Esophagus squamous epithelium (tissue), 5 donors: ENCODE measurements around the gene EGFL8. TPM values are rescaled to one million over a fixed set of nuclear protein-coding genes. Genes with fewer than 3 reads are reported as not detected.
A peak's percentile ranks its signal among the peaks of the same experiment; 100 is the strongest.

Experiments used
- DNase-seq: peaks from one replicate; lab custom pipeline; 2025; lab: John Stamatoyannopoulos, UW
- H3K27ac ChIP-seq, 4 donors: fragments of 200-600 bp; sonication (generic); one replicate each; pipeline ENCODE4 v1.5.1; 2016 to 2019; ENCODE audit warnings: mild to moderate bottlenecking in 1 of 4
- H3K27me3 ChIP-seq, 4 donors: fragments of 200-600 bp; sonication (generic); 1 replicate in 3 of 4; 2 replicates in 1 of 4; pipeline versions ENCODE4 v1.5.1 to v1.6.0; 2017 to 2021; ENCODE audit warnings: antibody characterized with exemption in 1 of 4
- H3K36me3 ChIP-seq, 3 donors: fragments of 200-600 bp; sonication (generic); one replicate each; pipeline ENCODE4 v1.5.1; 2016 to 2019
- H3K4me1 ChIP-seq, 3 donors: fragments of 200-600 bp; sonication (generic); one replicate each; pipeline ENCODE4 v1.5.1; 2017 to 2019
- H3K4me3 ChIP-seq, 4 donors: fragments of 200-600 bp; sonication (generic); 1 replicate in 3 of 4; 2 replicates in 1 of 4; pipeline ENCODE4 v1.5.1; 2016 to 2019; ENCODE audit warnings: mild to moderate bottlenecking in 2 of 4, moderate library complexity in 1 of 4
- H3K9me3 ChIP-seq, 3 donors: fragments of 200-600 bp; sonication (generic); one replicate each; pipeline ENCODE4 v1.5.1; 2016 to 2019
- CTCF ChIP-seq, 6 experiments: fragments of 450-650 bp in 4 of 6; fragments of 200-600 bp in 2 of 6; sonication (generic) in 2 of 6; IDR thresholded peaks; one replicate each; pipeline ENCODE4 v1.5.1; 2016 to 2019; ENCODE audit warnings: antibody characterized with exemption in 6 of 6, mild to moderate bottlenecking in 4 of 6, moderate library complexity in 4 of 6
- POLR2A ChIP-seq, 4 donors: fragments of 450-650 bp; IDR thresholded peaks; one replicate each; pipeline ENCODE4 v1.6.1; 2017; ENCODE audit warnings: antibody characterized with exemption in 4 of 4, mild to moderate bottlenecking in 4 of 4, moderate library complexity in 3 of 4
- WGBS, 2 donors: methylation state at CpG; one replicate each; pipeline ENCODE4 v1.1.5; 2018; 5-methylcytosine and 5-hydroxymethylcytosine counted together
- intact Hi-C: fragments of 100-400 bp; cut with DNase I; formaldehyde crosslinking; loops from one replicate; pipeline ENCODE4 v1.15.0; 2022
- total RNA-seq, 4 donors: library from RNA; depleted of rRNA; stranded (reverse); fragments of >200 nt; gene quantifications; one replicate each; pipeline ENCODE4 v1.1.0, GENCODE V29; 2016
- donor health status: DM: yes; HTN: yes; CAD: no.

EGFL8 gene
- total RNA-seq, 4 donors from 2014 or later, result 4.8 to 15.1 (median 8.2) TPM

- 93% methylated on average over 14 of the region's 15 CpGs for WGBS, 2 donors
- H3K36me3 ChIP-seq, result peaks cover 6 to 53% (median 6%) of the 10 kb centered on the region in 3 donors
- no peak for DNase-seq
- no peaks in the 10 kb centered on the region for H3K27me3 ChIP-seq
- H3K4me1 ChIP-seq, result peaks cover 17 to 73% (median 39%) of the 10 kb centered on the region in 3 donors
- H3K27ac ChIP-seq, result peak overlapping the region in 3 of 4 donors; percentile 9 to 99 (median 14)
- no peak overlapping the region for H3K4me3 ChIP-seq
- TF ChIP-seq POLR2A (IDR thresholded peaks at IDR 0.05), result no peak
- TF ChIP-seq CTCF (IDR thresholded peaks at IDR 0.05), result no peak
- no peaks in the 10 kb centered on the region for H3K9me3 ChIP-seq
- intact Hi-C loops, result no loop called here
These were observed 16.8 kb downstream of the EGFL8 start for GRCh38 chr6:32181148-32181702.

- intact Hi-C loops, result no loop called here
- TF ChIP-seq POLR2A (IDR thresholded peaks at IDR 0.05) (no peak), CTCF (IDR thresholded peaks at IDR 0.05) (no peak)
- Histone ChIP-seq H3K36me3 (peaks cover 6 to 61% (median 14%) of the 10 kb centered on the region in 3 donors), H3K4me3 (no peak overlapping the region), H3K27ac (peak overlapping the region; percentile 14 to 99 (median 24)), H3K27me3 (no peaks in the 10 kb centered on the region), H3K4me1 (peaks cover 10 to 73% (median 37%) of the 10 kb centered on the region in 3 donors), H3K9me3 (no peaks in the 10 kb centered on the region)
- 84 to 91% methylated on average over 3 to 7 of the region's 10 CpGs for WGBS, 2 donors
- DNase-seq, result no peak
These were observed 17.6 kb downstream of the EGFL8 start for GRCh38 chr6:32181915-32182529.

- no peak overlapping the region for H3K4me3 ChIP-seq
- intact Hi-C loops, result no loop called here
- peaks cover 12 to 67% (median 19%) of the 10 kb centered on the region in 3 donors for H3K36me3 ChIP-seq
- 73 to 78% methylated on average over 1 to 2 of the region's 10 CpGs for WGBS, 2 donors
- no peaks in the 10 kb centered on the region for H3K27me3 ChIP-seq
- TF ChIP-seq POLR2A (IDR thresholded peaks at IDR 0.05) (no peak), CTCF (IDR thresholded peaks at IDR 0.05) (no peak)
- peaks cover 10 to 74% (median 39%) of the 10 kb centered on the region in 3 donors for H3K4me1 ChIP-seq
- peak overlapping the region; percentile 14 to 99 (median 46) for H3K27ac ChIP-seq
- no peaks in the 10 kb centered on the region for H3K9me3 ChIP-seq
- no peak for DNase-seq
These were observed 18.2 kb downstream of the EGFL8 start for GRCh38 chr6:32182555-32182981.

GRCh38 chr6:32183030-32183429 lies 18.6 kb downstream of the EGFL8 start:
- TF ChIP-seq POLR2A (IDR thresholded peaks at IDR 0.05), result no peak
- no peak for DNase-seq
- intact Hi-C loops, result no loop called here
- WGBS, 2 donors, result 63 to 79% methylated on average over 3 of the region's 3 CpGs
- Histone ChIP-seq H3K27me3 (no peaks in the 10 kb centered on the region), H3K9me3 (no peaks in the 10 kb centered on the region), H3K36me3 (peaks cover 15 to 71% (median 19%) of the 10 kb centered on the region in 3 donors), H3K27ac (peak overlapping the region in 3 of 4 donors; percentile 66 to 99 (median 99)), H3K4me1 (peaks cover 14 to 79% (median 44%) of the 10 kb centered on the region in 3 donors), H3K4me3 (no peak overlapping the region)

- intact Hi-C loops, result no loop called here
- Histone ChIP-seq H3K36me3 (peaks cover 15 to 74% (median 19%) of the 10 kb centered on the region in 3 donors), H3K4me1 (peaks cover 20 to 84% (median 48%) of the 10 kb centered on the region in 3 donors)
These were observed 19.2 kb downstream of the EGFL8 start for GRCh38 chr6:32183483-32184083.

More at GRCh38 chr6:32183483-32184083, 19.2 kb downstream of the EGFL8 start:
- Histone ChIP-seq H3K9me3 (no peaks in the 10 kb centered on the region), H3K4me3 (no peak overlapping the region), H3K27me3 (no peaks in the 10 kb centered on the region), H3K27ac (peak overlapping the region; percentile 32 to 99 (median 82))
- 78 to 82% methylated on average over 9 to 14 of the region's 15 CpGs for WGBS, 2 donors
- TF ChIP-seq CTCF (IDR thresholded peaks at IDR 0.05), result no peak
- TF ChIP-seq POLR2A (IDR thresholded peaks at IDR 0.05), result no peak
- no peak for DNase-seq
